Measurements from ENCODE around the gene SERPINA10. TPM values are rescaled to one million over a fixed set of nuclear protein-coding genes. Genes with fewer than 3 reads are reported as not detected.
"Not testable (repeated sequence)": the region's sequence is repeated elsewhere in the genome, so short reads cannot be mapped to it uniquely, and the experiment has no call there.

The SERPINA10 gene
- total RNA-seq, 1 donor from 2014 or later: not detected

DNA sequence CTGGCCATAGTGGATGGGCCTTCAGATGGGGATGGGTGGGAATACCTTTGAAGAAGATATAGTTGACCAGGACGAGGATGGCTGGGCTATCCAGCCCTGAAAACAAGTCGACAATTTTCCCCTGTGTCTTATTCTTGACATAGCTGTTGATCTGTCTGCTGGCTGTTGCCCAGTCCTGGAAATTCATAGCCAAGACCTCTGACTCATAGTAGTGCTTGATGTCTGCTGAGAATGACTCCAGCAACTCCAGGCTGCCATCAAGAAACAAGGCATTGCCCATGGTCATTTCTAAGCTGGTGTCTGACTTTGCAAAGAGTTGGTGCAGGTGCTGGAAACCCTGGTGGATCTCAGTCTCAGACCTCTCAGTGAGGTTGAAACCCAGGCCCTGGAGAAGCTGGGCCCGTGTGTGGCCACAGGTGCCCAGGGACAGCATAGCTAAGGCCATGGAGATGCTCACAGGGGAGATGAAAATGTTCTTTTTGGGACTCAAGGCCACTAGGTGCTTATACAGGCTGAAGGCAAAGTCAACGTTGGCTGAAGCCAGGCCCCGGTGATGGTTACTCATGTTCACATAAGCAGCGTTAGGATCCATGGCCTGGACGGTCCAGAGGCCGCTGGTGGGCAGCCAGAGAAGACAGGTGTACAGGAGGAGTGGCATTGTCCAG is 21.1 kb upstream of the SERPINA10 start:
- DNase-seq: no peak

DNA sequence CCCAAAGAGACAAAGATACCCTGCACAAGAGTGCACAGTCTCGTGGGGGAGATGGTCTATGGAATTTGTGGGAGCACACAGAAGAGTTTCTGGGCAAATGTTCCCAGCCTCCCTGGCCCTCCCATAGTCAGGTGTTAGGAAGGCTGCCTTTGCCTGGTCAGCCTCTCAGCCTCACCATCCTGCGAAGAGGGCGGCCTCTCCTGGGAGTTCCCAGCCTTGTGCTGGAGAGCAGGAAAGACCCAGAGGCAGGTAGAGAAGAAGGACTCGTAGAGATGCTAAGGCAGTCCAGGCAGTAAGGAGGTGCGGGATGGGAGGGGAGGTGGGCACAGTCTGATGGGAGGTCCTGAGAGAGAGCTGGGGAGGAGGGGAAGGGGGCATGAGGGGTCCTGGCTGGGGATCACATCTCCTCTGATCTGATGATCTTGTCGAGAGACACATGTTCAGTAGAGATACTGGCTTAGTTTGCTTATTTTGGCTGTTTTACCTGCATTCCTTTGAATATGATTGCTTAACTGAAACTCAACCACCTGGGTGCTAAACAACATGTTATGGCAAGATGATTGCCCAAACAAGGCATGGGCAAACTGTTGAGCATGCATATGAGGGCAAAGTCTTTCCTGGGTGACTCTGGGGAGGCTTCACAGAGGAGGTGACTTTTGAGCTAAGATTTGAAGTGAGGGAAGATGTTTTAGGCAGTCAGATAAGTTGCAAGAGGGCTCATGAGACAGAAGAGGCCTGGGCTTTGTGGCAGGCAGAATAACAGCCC is 19.6 kb upstream of the SERPINA10 start:
- no peak for DNase-seq

DNA sequence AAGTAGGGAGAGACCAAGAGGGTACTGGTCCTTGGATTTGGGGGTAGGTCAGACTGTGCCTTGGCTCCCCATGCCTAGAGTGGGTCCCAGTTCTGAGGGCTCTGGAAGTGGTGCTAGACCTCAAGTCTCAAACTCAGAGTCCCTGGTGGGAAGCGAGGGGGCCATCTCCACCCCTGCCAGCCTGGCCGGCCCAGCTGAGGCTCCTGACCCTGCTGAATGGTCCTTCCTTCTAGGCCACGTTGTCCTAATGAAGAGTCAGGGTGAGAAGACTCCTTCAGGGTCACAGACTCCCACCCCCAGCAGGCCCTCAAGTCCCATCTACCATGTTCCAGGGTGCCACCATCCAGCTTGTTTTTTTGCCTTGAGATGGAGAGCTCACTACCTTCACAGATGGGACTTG is 17.2 kb upstream of the SERPINA10 start:
- DNase-seq: no peak

DNA sequence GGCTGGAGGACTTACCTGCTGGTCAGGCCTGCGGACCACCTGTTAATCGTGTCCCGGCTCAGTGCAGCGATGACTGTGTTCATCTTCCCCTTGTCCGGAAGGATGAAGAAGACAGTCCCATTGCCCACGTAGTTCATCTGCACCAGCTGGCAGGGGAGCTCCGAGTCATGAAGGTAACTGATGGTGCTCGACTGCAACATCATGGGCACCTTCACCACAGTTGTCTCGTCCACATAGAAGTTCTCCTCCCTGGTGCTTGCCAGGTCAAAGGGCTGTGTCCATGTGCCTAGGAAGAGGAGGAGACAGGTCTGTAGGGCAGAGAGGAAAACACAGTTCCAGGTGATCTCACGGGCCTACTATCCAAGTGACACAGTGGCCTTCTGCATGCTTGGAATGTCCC is 16.7 kb upstream of the SERPINA10 start:
- DNase-seq: no peak

DNA sequence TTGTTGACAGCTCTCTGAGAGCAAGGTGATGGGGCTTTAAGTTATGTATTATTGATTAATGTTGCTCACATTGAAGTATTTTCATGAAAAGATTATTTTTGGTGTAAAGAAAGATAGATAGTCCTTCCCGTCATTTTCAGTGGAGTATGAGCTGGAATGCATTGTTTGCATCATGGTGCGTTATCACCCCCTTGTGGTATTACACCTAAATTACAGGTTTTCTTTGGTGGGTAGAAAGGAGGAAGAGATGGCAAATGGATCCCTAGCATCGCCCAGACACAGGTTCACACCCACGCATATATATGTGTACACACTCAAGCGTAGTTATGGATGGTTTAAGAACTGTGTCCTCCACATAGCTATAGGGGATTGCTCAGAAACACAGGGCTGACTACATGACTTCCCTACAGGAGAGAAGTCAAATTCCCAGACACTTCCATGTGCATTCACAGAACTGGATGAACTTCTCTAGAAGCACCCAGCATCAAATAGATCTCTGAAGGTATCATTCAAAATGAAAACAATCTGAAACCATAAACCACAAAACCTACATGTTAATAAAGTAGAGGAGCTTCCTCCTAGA is 14.4 kb upstream of the SERPINA10 start:
- DNase-seq: no peak

DNA sequence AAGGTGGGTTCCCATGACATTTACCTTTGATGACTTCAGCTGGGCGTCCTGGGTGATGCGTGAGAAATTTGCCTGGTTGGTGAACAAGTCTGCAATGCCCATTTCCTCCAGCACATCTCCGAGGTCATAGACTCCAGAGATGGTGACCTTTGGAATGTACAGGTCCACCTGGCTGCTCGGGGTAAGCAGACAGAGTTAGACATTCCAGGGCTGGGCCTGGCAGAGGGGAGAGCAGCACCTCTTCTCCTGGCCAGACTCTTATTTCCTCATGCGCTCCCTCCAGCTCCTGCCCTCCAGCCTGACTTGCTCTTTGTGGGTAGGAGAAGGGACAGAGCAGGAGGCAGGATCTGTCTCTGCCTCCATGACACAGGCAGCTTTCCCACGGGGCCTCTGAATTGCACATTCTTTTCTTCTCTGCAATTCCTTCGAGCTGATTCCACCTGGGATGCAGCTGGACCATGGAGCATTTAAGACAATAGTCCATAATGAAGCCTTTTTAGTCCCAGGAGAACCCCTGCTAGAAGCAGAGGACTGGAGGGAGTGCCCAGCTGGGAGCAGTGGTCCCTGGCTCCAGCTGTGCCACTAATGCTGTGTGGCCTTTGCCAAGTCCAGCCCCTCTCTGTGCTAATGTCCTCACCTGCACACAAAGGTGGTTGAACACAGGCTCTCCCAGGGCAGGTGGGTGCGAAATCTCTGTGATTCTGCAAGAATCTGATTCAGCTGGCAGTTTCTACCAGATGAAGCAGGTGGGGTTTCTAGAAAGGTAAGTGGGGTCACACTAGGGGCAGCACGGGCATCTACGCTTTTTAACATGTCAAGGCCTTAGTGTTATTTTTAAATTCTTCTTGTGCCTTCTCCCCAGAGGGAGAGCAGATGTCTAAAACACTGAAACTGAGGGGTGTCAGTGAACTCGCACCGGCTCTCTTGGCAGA is 13.2 kb upstream of the SERPINA10 start:
- no peak for DNase-seq

DNA sequence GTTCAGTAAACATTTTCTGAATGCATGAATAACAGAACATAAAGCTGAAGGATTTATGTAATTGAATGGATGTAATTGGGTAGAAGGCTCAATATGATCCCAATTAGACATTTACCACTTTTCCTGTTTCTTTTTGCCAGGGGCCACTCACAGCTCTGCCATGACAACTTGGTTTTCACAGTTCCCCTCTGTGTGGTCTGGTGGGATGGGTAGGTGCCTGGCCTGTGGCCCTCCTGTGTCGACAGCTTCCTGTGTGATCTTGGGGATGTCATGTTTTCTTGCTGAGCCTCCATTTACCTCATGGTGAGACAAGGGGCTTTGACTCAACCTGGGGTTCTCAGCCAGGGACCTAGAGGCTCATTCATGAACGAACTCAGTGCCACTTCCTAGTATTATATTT is 12.6 kb upstream of the SERPINA10 start:
- no peak for DNase-seq

DNA sequence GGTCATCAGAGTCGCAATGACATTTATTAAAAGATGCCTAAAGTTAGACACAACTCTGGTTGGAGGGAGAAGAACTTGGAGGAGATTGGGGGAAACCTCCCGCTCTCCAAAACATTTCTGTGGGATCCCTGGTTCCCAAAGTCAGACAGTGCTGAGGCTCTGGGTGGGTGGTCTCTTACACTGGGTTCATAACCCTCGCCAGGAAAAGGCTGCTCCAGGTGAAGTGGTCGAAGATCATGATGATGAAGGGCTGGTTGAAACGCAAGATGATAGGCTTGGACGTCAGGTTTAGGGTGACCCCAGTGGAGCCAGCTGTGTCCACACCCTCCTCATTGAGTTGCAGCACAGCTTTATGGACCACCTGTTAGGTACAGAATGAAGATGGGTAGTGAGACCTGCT is 11.2 kb upstream of the SERPINA10 start:
- DNase-seq: no peak

DNA sequence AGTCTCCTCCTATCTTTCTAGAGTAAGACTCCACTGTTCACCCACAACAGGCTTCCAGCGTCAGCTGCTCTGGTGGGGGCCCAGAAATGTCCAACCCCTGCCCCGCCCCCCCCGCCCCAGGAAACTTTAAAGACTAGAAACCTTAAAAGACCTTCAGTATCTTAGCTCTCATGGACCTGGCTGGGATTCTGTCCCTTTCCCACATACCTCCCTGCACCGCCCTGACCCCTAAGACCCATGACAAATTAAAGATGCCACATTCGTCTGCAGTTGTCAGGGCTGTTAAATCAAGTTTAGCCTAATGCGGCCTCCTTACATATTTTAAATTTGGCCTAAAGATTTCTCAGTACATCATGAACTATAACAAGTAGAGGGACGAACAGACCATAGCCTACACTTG is 10.0 kb upstream of the SERPINA10 start:
- DNase-seq: no peak

DNA sequence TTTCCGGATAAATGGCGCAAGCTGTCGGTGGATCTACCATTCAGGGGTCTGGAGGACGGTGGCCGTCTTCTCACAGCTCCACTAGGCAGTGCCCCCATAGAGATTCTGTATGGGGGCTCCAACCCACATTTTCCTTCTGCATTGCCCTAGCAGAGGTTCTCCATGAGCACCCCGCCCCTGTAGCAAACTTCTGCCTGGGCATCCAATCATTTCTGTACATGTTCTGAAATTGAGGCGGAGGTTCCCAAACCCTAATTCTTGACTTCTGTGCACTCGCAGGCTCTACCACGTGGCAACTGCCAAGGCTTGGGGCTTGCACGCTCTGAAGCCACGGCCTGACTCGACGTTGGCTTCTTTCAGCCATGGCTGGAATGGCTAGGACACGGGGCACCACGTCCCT is 5.1 kb upstream of the SERPINA10 start:
- DNase-seq: no peak

DNA sequence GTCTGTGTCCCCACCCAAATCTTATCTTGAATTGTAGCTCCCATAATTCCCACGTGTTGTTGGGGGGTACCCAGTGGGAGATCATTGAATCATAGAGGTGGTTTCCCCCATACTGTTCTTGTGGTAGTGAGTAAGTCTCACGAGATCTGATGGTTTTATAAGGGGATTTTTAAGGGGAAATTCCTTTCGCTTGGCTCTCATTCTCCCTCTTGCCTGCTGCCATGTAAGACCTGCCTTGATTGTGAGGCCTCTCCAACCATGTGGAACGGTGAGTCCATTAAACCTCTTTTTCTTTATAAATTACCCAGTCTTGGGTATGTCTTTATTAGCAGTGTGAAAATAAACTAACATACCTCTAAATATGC is 3.1 kb upstream of the SERPINA10 start:
- not testable (repeated sequence) for DNase-seq

DNA sequence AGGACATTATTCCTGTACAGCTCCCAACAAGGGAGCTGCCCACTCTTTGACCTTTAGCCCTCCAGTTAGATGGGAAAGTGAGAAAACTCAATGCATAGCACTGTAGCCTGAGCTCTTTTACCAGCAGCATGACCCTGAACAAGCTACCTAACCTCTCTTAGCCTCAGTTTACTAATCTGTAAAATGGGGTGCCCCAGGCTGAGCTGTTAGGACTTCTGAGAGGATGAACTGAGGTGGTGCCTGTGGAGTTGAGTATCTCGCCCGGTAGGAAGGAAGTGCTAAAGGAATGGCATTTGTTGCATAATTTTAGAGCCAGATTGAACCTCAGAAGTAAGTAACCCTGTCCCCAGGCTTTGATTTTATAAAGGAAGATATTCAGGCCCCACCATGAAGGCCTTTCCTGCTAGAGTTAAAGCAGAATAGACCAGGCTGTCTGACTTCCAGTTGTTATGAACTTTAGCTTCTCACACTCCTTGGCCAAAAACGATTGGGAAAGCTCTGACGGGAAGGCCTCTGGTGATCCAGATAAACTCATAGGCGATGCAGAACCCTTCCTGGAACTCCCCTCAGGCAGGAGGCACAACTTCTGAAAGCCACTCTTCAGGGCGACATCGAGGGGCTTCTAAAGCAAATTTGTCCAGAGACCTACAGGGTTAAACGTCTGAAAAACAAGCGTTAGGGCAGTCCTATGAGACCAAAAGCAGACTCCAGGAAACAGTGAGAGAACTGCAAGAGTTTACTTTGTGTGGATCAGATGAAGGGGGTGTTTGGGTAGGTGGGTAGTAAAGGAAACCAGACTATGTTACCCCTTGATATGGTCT is 2.5 kb upstream of the SERPINA10 start:
- DNase-seq: no peak

DNA sequence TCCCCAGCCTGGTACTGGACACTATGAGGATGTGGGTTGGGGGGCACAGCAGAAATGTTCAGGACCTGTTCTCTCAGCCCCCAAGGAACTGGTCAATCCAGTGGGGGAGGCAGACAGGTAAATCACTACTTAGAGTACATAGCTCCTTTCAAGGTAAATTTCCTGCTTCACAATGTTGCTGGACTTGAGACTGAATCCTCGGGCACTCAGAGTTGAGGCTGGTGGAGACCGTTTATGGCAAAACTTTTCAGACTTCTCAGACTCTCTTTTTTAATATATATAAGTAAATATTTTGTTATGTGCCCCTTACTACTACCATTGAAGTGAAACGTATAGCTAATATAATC is 483 bp upstream of the SERPINA10 start:
- no peak for DNase-seq

DNA sequence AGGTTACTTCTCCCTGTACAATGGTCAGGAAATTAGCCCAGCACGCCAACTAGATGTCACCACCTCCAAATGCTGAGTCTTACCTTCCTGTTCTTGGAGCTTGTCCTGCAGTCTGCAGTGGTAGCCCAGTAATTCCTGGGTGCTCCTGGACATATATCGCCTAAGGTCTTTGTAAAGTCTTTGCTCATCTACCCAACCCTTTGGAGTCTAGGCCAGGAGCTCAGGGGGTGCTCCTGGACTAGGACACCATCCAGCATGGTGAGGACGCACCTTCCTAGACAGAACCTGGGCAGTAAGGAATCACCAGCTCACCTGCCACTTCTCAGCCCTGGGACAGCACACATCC is 569 bp downstream of the SERPINA10 start:
- DNase-seq: no peak

DNA sequence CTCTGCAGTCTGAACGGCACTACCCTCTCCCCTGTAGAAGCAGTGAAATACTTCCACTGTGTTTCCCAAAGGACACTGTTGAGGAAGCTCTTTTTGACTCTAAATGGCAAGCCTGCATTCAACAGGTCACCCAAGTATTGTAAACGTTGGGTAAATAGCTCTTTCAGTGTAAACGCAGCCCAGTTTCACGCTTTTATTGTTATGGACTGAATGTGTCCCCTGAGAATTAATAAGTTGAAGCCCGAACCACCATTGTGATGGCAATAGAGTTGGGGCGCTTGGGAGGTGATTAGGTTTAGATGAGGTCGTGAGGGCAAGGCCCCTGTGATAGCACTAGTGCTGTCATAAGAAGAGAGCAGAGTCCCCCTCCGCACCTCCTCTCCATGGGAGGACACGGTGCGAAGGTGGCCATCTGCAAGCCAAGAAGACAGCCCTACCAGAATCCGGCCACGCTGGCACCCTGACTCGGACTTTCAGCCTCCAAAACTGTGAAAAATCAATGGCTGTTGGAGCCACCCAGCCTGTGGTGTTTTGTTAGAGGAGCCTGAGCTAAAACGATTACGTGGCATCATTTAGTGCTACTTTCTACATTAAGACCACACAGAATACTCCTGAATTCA is 1.1 kb downstream of the SERPINA10 start:
- no peak for DNase-seq

DNA sequence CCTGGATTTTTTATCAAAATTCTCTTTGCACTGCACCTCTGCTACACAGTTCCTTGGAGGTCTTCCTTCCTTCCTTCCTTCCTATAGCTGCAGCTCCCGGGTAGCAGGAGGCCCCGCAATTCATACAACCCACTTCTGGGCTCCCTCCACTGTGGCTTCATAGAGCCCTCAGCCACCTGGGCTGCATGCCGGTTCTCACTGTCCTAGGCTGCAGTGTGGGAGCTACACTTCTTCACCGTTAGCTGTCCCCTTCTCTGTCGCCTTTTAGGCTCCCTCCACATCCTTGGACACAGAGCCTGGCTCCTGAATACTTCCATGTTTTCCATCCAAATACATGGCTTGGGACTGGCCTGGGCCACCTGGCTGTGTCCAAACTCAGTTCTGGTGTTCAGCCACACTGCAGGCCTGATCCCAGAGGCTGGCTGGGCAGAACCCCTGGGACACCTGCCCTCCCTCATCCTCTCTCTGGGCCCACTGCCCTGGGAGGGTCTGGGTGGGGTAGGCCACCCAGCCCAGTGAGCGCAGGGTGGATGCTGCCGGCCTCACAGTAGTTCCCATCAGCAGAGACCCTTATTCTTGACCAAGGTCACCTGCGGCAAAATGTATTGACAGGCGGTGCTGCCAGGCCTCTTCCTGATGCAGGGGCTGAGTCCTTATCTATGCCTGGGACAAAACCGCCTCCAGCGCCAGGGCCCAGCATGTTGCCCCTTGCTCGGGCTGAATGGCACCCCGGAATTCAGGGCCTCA is 1.7 kb downstream of the SERPINA10 start:
- DNase-seq: no peak

DNA sequence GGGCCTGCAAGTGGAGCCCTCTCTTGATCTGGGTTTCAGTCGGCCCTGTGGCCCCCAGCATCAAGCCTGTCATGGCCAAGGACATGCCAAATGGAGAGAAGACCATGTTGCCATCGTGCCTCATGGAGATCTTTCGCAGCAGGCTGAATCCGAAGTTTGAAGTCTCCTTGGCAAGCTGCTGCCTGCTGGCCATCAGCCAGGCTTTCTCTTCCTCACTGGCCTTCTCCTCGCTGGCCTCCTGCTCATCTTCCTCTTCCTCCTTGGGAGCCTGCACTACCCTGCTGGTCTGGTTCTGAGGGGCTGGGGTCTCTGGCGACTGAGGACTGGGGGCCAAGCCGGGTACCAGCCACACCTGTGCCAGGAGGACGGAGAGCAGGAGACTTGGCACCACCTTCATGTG is 2.9 kb downstream of the SERPINA10 start:
- no peak for DNase-seq

DNA sequence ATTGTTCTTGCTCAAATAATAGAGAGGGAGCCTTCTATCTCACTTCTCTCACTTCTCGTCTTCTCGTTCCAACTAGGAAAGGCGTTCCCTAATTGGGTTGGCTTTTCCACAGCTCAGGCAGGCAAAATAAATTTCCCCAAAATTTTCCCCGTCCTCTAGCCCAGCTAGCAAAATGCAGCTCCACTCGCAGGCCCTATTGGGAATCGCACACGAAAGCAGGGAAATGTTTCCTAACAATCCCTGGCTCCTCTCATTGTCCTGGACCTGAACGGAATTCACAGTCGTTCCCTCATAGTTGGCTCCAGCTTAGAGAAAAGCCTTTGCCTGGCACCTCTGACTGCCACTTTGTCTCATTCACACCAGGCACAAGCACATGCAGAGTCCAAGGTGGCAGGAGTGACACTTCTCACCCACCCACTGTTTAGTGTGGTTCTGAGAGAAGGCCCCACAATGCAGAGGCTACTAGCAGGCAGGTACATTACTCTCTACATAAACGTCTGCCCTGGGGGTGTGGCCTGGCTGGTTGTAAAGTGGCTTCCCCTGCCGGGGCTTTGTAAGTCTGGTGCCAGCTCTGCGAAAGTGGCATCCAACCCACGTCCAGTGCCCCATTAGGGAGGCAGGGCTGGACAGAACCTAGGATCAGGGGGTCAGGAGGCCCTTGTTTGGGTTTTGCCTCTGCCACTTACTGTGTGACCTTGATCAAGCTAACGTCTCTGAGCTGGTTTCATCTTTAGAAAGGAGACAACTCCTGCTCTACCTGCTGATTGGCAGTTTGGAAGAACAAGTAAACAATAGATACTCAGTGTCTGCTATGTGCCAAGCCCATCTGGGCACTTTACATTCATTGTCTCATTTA is 4.2 kb downstream of the SERPINA10 start:
- no peak for DNase-seq

DNA sequence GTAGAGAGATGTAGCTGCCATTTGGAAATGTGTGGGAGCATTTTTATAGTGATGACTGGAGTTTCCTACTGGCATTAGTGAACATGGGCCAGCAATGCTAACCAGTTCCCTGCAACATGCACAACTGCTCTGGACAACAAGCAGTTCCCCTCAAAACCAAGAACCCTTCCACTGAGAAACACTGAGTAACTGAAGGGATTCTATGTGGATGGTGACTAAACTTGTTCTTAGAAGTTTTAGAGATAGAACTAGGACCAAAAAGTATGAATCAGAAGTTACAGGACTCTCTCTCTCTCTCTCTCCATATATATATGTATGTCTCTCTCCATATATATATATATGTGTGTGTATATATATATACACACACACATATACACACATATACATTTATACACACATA is 7.9 kb downstream of the SERPINA10 start:
- DNase-seq: no peak

DNA sequence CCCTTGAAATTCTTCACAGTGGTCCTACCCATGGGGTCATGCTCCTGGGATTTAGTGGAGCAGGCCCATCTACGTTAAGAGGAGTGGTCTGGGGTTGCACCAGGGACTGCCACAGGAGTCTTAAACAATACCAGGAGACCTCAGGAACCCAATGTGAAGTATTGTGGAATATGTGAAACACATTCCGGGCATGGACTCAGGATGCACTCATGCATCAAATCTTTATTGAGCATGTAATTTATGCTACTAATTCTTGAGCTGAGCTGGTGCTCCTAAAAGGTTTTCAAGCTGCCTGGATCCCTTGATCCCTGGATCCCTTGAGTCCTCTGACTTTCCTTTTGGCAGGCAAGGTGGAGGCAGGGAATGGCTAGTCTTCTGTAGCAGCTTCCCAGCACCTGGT is 8.8 kb downstream of the SERPINA10 start:
- no peak for DNase-seq
